Mesenteric fat pad (tissue), 1 donor: ENCODE measurements around the gene ATP2A1. TPM values are rescaled to one million over a fixed set of nuclear protein-coding genes. Genes with fewer than 3 reads are reported as not detected.
"Not testable (repeated sequence)": the region's sequence is repeated elsewhere in the genome, so short reads cannot be mapped to it uniquely, and the experiment has no call there.

Experiments used
- DNase-seq: peaks from one replicate; pipeline ENCODE4 v3.0.0-alpha.2; 2020; ENCODE audit warnings: low spot score
- total RNA-seq: library from RNA; stranded (reverse); fragmentation: NEBNext Ultra II Directional; extraction: Animal tissue kit (Norgen Biotek cat#: 25700); gene quantifications from one replicate; pipeline ENCODE4 v1.2.1, GENCODE V29; 2021
- donor health status: DM: yes; HTN: yes; CAD: no.

Gene ATP2A1
- total RNA-seq, 1 donor from 2014 or later = 0.48 TPM

- DNase-seq = no peak
Measured at GRCh38 chr16:28905229-28905754, 27.0 kb downstream of the ATP2A1 start.

- DNase-seq = no peak
Measured at GRCh38 chr16:28905800-28906372, 27.6 kb downstream of the ATP2A1 start.

DNA sequence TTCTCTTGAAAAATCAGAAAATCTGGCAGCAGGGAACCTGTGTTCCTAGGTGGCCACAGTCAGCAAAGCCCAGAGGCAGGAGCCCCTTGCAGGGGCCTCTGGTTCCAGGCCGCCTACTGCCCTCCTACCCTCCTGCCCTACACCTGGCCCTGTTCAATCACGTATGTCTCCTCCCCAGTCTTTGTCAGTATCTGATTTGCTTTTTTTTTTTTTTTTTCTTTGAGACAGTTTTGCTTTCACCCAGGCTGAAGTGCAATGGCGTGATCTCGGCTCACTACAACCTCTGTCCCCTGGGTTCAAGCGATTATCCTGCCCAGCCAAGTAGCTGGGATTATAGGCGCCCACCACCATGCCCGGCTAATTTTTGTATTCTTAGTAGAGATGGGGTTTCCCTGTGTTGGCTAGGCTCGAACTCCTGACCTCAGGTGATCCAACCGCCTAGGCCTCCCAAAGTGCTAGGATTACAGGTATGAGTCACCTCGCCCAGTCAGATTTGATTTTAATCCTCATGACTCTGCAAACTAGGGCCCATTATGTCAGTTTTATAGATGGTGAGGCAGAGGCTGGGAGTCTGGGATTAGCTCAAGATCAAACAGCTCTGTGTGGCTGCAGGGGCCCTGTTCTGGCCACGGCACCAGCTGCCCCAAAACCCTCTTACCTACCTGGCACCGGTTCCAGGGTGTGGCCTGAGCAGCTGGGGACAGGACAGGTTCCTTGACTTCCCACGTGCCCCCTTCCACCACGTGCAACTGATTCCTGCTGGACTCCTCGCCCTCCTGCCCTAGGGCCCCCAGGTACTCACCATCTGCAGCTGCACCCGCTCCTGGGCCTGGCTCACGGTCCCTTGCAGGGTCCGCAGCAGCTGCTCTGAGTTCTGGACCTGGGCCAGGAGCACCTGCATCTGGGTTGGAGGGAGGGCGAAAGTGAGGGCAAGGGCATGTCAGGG is 32.1 kb downstream of the ATP2A1 start:
- DNase-seq = no peak

DNA sequence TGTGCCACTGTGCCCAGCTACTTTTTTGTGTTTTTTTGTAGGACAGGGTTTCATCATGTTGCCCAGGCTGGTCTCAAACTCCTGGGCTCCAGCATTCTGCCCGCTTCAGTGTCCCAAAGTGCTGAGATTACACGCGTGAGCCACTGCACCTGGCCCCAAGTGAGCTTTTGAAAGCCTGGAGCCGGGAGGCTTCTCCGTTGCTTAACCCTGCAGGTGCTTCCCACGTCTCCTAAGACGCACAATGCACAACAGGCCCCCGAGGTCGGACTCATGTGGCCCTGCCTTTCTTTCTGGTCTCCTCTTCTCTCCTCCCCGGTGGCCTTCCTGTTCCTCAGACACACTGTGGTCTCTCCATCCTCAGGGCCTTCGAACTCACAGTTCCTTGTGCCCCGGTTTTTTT is 34.3 kb downstream of the ATP2A1 start:
- no peak for DNase-seq

- no peak for DNase-seq
Measured at GRCh38 chr16:28913946-28914724, 35.8 kb downstream of the ATP2A1 start.

- no peak for DNase-seq
Measured at GRCh38 chr16:28915181-28915580, 36.9 kb downstream of the ATP2A1 start.

DNA sequence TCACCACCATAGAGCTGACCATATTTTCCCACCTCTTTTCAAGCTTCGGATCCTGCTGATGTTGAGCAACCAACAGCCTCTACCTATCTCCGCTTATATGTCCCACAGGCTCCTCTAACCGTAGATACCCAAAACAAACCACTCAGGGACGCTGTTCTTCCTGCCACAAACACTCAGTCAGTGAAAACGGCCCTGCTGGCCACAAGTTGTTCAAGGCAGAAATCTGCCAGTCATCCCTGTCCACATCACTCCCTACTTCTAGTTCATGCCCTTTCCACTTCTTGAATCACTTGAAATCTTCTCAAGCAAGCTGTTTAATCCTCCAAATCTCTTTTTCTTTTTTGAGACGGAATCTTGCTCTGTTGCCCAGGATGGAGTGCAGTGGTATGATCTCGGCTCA is 38.8 kb downstream of the ATP2A1 start:
- no peak for DNase-seq

DNA sequence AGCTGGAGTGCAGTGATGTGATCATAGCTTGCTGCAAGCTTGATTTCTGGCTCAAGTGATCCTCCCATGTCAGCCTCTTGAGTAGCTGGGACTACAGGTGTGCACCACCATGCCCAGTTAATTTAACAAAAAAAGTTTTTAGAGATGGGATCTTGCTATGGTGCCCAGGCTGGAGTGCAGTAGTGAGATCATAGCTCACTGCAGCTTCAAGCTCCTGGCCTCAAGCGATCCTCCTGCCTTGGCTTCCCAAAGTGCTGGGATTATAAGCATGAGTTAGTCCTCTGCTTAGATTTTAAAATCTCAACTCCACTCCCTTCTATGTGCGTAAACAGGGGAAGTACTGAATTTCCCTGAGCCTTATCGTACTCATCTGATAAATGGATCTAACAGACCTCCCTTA is 40.4 kb downstream of the ATP2A1 start:
- no peak for DNase-seq

- no peak for DNase-seq
Measured at GRCh38 chr16:28923231-28923587, 44.9 kb downstream of the ATP2A1 start.

DNA sequence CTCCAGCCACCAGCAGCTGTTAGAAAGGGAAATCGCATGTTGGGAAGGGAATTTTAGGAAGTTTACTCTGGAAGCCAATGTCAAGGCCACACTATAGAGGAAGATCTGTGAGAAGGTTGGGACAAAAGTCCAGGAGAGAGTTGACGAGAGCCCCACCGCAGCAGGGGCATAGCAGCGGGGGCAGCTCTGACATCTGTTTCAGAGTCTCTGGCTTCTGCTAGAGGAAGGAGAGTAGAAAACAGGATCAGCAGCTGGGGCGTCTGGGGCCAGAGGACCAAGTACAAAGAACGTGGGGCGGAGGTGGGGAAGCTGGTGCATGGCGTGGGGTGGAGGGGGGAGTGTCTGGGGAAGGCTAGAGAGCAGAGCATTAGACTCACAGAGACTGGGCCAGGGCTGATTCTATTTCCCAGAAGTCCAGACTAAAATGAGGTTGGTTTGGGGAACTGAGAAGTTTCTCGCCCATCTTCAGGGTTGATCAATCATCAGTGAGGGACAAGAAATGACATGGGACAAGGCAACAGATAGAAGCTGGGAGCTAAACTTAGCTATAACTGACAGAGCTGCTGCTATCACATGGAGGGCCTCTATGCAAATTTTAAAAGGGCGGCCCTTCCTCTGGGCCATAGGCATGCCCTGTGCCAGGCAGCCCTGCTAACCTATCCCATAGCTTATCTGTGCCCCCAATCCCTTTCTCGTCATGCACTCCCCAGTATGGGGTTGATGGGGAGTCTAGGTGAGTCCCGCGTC is 45.5 kb downstream of the ATP2A1 start:
- no peak for DNase-seq

- DNase-seq = no peak
Measured at GRCh38 chr16:28924399-28924761, 46.1 kb downstream of the ATP2A1 start.

DNA sequence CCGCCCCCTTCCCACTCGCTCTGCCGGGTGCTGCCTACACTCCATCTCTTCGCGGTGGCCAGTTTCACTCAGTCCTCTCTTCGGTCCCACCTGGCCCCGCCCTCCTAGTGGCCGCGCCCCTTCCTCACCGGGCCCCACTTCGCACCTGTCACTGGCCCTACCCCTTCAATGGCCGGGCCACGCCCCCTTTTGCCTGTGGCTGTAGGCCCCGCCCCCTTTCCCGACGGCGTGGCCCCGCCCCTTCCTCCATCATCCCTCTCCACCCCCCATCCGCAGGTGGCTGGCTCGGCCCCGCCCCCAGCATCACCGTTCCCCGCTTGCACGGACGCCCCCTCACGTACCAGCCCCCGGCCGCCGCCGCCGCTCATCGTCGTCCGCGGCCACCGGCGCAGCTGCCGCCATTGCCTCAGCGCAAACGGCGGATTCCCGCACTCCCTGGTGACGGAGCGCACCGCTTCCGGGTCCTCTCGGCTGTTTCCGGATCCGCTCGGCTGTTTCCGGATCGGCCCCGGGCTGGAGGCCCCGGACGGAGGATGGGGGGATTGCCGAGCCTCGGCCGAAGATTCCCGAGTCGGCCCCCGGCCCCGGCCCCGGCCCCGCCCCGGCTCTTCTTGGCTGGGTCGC is 46.6 kb downstream of the ATP2A1 start, which contains the start of gene RABEP2:
RABEP2 (minus strand) TSS at position 477 of the 624 bp plus-strand sequence; CDS start at position 402, 75 bp downstream.
- DNase-seq = peak; percentile 98

DNA sequence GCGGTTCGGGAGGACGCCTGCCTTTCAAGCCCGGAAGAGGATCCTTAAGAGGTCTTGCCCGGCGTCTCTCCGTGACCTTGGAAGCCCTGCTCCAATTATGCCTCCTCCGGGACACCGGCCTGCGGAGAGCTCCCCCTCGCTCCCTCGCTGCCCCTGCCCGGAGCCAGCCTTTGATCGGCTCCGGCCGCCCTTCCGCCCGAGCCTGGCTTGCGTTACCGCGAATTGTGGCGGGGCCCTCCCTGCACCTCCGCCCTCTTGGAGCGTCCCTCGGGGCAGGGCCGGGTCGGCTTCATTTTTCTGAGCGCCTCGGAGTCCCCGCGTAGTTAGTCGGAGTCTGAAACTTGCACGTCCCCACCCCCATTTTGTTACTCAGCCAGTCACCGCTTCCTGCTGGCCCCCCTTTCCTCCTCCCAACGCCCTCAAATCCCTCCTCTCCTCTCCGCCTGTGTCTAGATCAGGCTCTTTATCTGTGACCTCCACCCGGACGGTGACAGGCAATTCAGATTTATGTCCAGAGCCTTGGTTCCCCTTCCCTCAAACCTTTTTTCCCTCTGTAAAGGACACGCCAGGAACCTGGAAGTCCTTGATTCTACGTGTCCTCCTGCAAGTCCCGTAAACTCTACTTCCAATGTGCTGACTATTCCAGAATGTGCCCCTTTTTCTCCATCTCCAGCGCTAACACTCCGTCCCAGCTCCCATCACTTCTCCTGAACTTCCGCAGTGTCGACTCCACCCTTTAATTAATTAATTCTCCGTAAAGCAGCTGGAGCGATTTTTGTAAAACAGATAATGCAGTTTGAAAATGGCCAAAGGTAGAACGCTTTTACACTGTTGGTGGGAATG is 47.3 kb downstream of the ATP2A1 start:
- DNase-seq = peak; percentile 92

GRCh38 chr16:28926284-28926683 is 48.0 kb downstream of the ATP2A1 start:
- DNase-seq = not testable (repeated sequence)

GRCh38 chr16:28927815-28928214 is 49.5 kb downstream of the ATP2A1 start:
- no peak for DNase-seq

DNA sequence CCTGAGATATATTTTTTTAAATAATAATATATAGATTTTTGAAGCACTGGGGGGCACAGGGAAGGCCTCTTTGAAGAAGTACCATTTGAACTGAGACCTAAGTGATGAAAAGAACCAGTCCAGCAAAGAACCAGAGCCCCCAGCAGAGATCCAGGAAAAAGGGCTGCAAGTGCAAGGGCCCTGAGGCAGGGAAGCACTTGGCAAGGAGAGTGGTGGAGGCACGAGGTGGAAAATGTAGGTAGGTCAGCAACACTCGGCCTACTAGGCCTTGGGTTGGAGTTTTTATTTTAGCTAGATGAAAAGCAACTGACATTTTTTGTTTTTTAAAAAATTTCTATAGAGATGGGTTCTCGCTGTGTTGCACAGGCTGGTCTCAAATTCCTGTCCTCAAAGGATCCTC is 51.9 kb downstream of the ATP2A1 start:
- DNase-seq = no peak

GRCh38 chr16:28930652-28931051 is 52.4 kb downstream of the ATP2A1 start:
- no peak for DNase-seq

DNA sequence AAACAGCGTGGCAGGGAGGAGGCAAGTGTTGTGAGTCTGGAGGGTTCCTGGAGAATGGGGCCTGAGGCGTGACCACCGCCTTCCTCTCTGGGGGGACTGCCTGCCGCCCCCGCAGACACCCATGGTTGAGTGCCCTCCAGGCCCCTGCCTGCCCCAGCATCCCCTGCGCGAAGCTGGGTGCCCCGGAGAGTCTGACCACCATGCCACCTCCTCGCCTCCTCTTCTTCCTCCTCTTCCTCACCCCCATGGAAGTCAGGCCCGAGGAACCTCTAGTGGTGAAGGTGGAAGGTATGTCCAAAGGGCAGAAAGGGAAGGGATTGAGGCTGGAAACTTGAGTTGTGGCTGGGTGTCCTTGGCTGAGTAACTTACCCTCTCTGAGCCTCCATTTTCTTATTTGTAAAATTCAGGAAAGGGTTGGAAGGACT is 53.5 kb downstream of the ATP2A1 start, which contains the start of gene CD19:
CD19 (plus strand) TSS at position 171 of the 425 bp plus-strand sequence; CDS start at position 201, 30 bp downstream.
- no peak for DNase-seq
